ENCODE results near the gene C1orf159.
"Not testable (repeated sequence)": the region's sequence is repeated elsewhere in the genome, so short reads cannot be mapped to it uniquely, and the experiment has no call there.

C1orf159 gene

GRCh38 chr1:1079408-1080121 is 36.3 kb downstream of the C1orf159 start:
- DNase-seq: peak; percentile 97

- not testable (repeated sequence) for DNase-seq
Measured at GRCh38 chr1:1077396-1077795, 38.5 kb downstream of the C1orf159 start.

GRCh38 chr1:1075148-1075935 is 40.5 kb downstream of the C1orf159 start:
- DNase-seq: no peak

- DNase-seq: no peak
Measured at GRCh38 chr1:1074631-1075147, 41.2 kb downstream of the C1orf159 start.

GRCh38 chr1:1073743-1074587 is 41.9 kb downstream of the C1orf159 start, which contains the start of gene RNF223:
TSS of gene RNF223 (minus strand) at chr1:1074306. CDS start at chr1:1072566, 1,740 bp downstream.
- DNase-seq: peak; percentile 87

GRCh38 chr1:1072849-1073742 is 42.8 kb downstream of the C1orf159 start:
- no peak for DNase-seq

- DNase-seq: no peak
Measured at GRCh38 chr1:1072299-1072848, 43.5 kb downstream of the C1orf159 start.

- DNase-seq: no peak
Measured at GRCh38 chr1:1071486-1072298, 44.2 kb downstream of the C1orf159 start.

- DNase-seq: no peak
Measured at GRCh38 chr1:1069711-1070676, 45.9 kb downstream of the C1orf159 start.

- peak; percentile 94 for DNase-seq
Measured at GRCh38 chr1:1069056-1069710, 46.7 kb downstream of the C1orf159 start.

- peak; percentile 93 for DNase-seq
Measured at GRCh38 chr1:1068517-1069055, 47.3 kb downstream of the C1orf159 start.

GRCh38 chr1:1067860-1068516 is 47.9 kb downstream of the C1orf159 start:
- peak; percentile 84 for DNase-seq

- no peak for DNase-seq
Measured at GRCh38 chr1:1067284-1067859, 48.5 kb downstream of the C1orf159 start.

GRCh38 chr1:1066403-1067283 is 49.2 kb downstream of the C1orf159 start:
- no peak for DNase-seq

GRCh38 chr1:1065940-1066304 is 50.0 kb downstream of the C1orf159 start:
- DNase-seq: not testable (repeated sequence)

- no peak for DNase-seq
Measured at GRCh38 chr1:1065265-1065939, 50.5 kb downstream of the C1orf159 start.

Measured in NCI-H510A treated with DMSO at 0.1 percent for 48 hours (cell line).